Common myeloid progenitor, CD34-positive (primary cell): ENCODE measurements around the gene KIAA1586.
A peak's percentile ranks its signal among the peaks of the same experiment; 100 is the strongest.
"Not testable (repeated sequence)": the region's sequence is repeated elsewhere in the genome, so short reads cannot be mapped to it uniquely, and the experiment has no call there.

Source experiments
- CTCF ChIA-PET: fragments of 350-600 bp; sonication (Branson Sonifier 250); formaldehyde crosslinking; loops from one replicate; lab custom pipeline; 2021; ENCODE audit warnings: antibody characterized with exemption; lab: Charles Lee
- POLR2A ChIA-PET: fragments of 350-600 bp; sonication (Branson Sonifier 250); formaldehyde crosslinking; loops from one replicate; lab custom pipeline; 2021; ENCODE audit warnings: antibody characterized with exemption; lab: Charles Lee
- DNase-seq, 3 donors: peaks; one replicate each; pipeline versions ENCODE4 v3.0.0 to v3.0.0-alpha.2; 2013
- H3K27ac ChIP-seq, 2 experiments: 1 replicate in 1 of 2; 2 replicates in 1 of 2; pipeline ENCODE4 v1.7.0; 2013; ENCODE audit warnings: inconsistent platforms in 2 of 2, low read length in 2 of 2, mild to moderate bottlenecking in 2 of 2, low read depth in 1 of 2, moderate library complexity in 1 of 2; ENCODE audit not compliant: severe bottlenecking in 2 of 2, insufficient read depth in 1 of 2, poor library complexity in 1 of 2
- H3K27me3 ChIP-seq, 5 experiments: replicated peaks in 2 of 5; 1 replicate in 3 of 5; 2 replicates in 2 of 5; pipeline versions ENCODE4 v1.6.1 to v1.7.0; 2013; ENCODE audit warnings: low read length in 4 of 5, mild to moderate bottlenecking in 2 of 5, moderate library complexity in 2 of 5, inconsistent platforms in 1 of 5; ENCODE audit not compliant: insufficient read depth in 5 of 5, control insufficient read depth in 4 of 5
- H3K36me3 ChIP-seq, 4 experiments: 1 replicate in 2 of 4; 2 replicates in 2 of 4; pipeline versions ENCODE4 v1.6.1 to v1.7.0; 2013; ENCODE audit warnings: low read length in 3 of 4, control low read depth in 1 of 4, mild to moderate bottlenecking in 1 of 4; ENCODE audit not compliant: control insufficient read depth in 4 of 4, insufficient read depth in 4 of 4
- H3K4me1 ChIP-seq, 4 experiments: 1 replicate in 3 of 4; 2 replicates in 1 of 4; pipeline versions ENCODE4 v1.6.1 to v1.7.1; 2013; ENCODE audit warnings: low read length in 3 of 4, mild to moderate bottlenecking in 3 of 4, control low read depth in 1 of 4, inconsistent platforms in 1 of 4, moderate library complexity in 1 of 4; ENCODE audit not compliant: control insufficient read depth in 4 of 4, insufficient read depth in 4 of 4; ENCODE audit errors: control extremely low read depth in 1 of 4
- H3K4me3 ChIP-seq, 7 experiments: 1 replicate in 4 of 7; 2 replicates in 3 of 7; pipeline versions ENCODE4 v1.5.1 to v1.7.0; 2013; ENCODE audit warnings: mild to moderate bottlenecking in 7 of 7, low read length in 6 of 7, moderate library complexity in 6 of 7, inconsistent platforms in 2 of 7, low read depth in 2 of 7, control low read depth in 1 of 7; ENCODE audit not compliant: insufficient read depth in 4 of 7, control insufficient read depth in 1 of 7; ENCODE audit errors: extremely low read depth in 1 of 7
- H3K9me3 ChIP-seq, 5 experiments: 1 replicate in 4 of 5; 2 replicates in 1 of 5; pipeline versions ENCODE4 v1.6.1 to v1.7.1; 2013; ENCODE audit warnings: low read length in 4 of 5, mild to moderate bottlenecking in 2 of 5, inconsistent platforms in 1 of 5, low read depth in 1 of 5, moderate library complexity in 1 of 5; ENCODE audit not compliant: control insufficient read depth in 4 of 5, insufficient read depth in 2 of 5; ENCODE audit errors: control extremely low read depth in 1 of 5
- WGBS: methylation state at CpG from one replicate; pipeline ENCODE4 v1.1.5; 2013; ENCODE audit not compliant: insufficient coverage; 5-methylcytosine and 5-hydroxymethylcytosine counted together

KIAA1586 gene

GRCh38 chr6:57090458-57091067 is 44.1 kb downstream of the KIAA1586 start:
- WGBS = no CpG with 5 or more reads among the region's 27 CpGs
- CTCF ChIA-PET, H3K27me3 ChIP-seq, H3K9me3 ChIP-seq, POLR2A ChIA-PET, DNase-seq: not testable (repeated sequence)
- H3K4me3 ChIP-seq = peak overlapping the region in 1 of 7 experiments; percentile 75
- peak overlapping the region in 1 of 2 experiments; percentile 82 for H3K27ac ChIP-seq
- H3K36me3 ChIP-seq = peaks cover 2 to 19% (median 7%) of the 10 kb centered on the region in 4 experiments
- H3K4me1 ChIP-seq = peaks cover 9 to 27% (median 21%) of the 10 kb centered on the region in 4 experiments

DNA sequence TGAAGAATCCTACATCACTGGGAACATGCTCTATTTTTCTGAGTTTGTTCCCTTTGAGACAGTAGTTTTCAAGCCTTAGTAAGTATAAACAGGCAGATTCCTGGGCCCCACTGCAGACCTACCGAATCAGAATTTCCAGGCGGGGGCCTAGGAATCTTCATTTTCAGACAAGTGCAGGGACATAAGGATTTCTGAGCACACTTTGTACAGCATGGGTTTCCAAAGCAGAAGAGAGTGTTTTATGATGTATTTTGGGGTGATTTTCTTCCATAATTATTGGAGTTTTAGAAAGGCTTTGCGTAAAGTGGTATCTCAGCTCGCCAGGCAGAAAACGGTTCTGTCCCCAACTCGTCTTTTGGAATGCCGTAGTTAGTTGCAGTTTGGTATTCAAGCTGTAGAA is 44.9 kb downstream of the KIAA1586 start:
- WGBS = 100% methylated on average over 5 of the region's 7 CpGs
- CTCF ChIA-PET, POLR2A ChIA-PET, H3K27me3 ChIP-seq, H3K9me3 ChIP-seq, DNase-seq: not testable (repeated sequence)
- Histone ChIP-seq H3K4me1 (peaks cover 9 to 27% (median 21%) of the 10 kb centered on the region in 4 experiments), H3K27ac (peak overlapping the region; percentile 15 to 74), H3K4me3 (peak overlapping the region in 4 of 7 experiments; percentile 4 to 47 (median 42)), H3K36me3 (peaks cover 2 to 22% (median 8%) of the 10 kb centered on the region in 4 experiments)

- H3K9me3 ChIP-seq = no peaks in the 10 kb centered on the region
- H3K27ac ChIP-seq = no peak overlapping the region
- DNase-seq = no peak
- H3K4me1 ChIP-seq = peaks cover 6 to 21% (median 12%) of the 10 kb centered on the region in 4 experiments
- no CpG with 5 or more reads among the region's 1 CpG for WGBS
- ChIA-PET POLR2A (no interaction called here), CTCF (interaction anchor here (0.8 to 1.1 kb wide), 2 partner anchors 15 to 193 kb away, joined by 4 read pairs; no protein-coding TSS in a partner anchor)
- H3K36me3 ChIP-seq = peaks cover 11 to 47% (median 19%) of the 10 kb centered on the region in 4 experiments
- no peak overlapping the region for H3K4me3 ChIP-seq
- no peaks in the 10 kb centered on the region for H3K27me3 ChIP-seq
These were observed 48.2 kb downstream of the KIAA1586 start for GRCh38 chr6:57094689-57095088.

DNA sequence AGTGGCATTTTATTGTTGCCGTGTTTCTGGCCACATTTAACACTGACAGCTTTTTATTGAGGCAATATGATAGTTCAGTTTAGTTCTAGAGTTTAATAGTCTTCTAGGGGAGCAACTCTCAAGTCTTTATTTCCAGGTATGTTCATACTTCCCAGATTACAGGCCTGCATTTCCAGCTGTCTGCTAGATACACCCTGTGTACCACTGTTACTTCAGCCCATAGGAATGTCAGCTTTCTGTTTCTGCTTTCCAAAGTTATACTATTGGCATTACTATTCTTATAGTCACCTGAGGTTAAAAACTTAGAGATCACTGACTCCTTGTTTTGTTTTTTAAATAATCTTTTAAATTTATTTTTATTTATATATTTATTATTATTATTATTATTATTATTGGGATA is 51.1 kb downstream of the KIAA1586 start:
- H3K27ac ChIP-seq = no peak overlapping the region
- peaks cover 0 to 8% (median 3%) of the 10 kb centered on the region in 4 experiments for H3K4me1 ChIP-seq
- H3K4me3 ChIP-seq = no peak overlapping the region
- CTCF ChIA-PET = interaction anchor here (0.6 to 1.1 kb wide), 2 partner anchors 67 to 193 kb away, joined by 3 read pairs; no protein-coding TSS in a partner anchor
- H3K9me3 ChIP-seq = peaks cover 0 to 2% (median 0%) of the 10 kb centered on the region in 5 experiments
- POLR2A ChIA-PET = no interaction called here
- no peak for DNase-seq
- WGBS = no CpG with 5 or more reads among the region's 1 CpG
- peaks cover 30 to 72% (median 40%) of the 10 kb centered on the region in 4 experiments for H3K36me3 ChIP-seq
- H3K27me3 ChIP-seq = no peaks in the 10 kb centered on the region

DNA sequence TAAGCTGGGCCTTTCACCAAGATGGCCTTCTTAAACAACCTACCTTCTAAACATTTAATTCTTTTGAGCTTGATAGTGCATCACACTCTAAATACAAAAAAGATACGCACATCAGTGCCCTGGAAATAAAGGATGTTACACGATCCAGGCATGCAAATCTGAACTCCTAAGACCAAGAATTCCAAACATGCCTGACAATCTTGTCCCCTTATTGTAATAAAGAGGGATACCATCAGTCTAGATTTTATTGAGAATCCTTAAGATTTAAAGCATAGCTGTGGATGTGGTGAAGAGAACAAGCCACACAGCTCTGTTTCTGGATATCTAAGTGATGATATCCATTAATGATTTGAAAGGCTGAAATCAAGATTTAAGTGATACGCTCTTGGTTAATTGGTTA is 56.5 kb downstream of the KIAA1586 start:
- Histone ChIP-seq H3K27ac (no peak overlapping the region), H3K36me3 (peaks cover 24 to 56% (median 38%) of the 10 kb centered on the region in 4 experiments), H3K9me3 (peaks cover 0 to 2% (median 0%) of the 10 kb centered on the region in 5 experiments), H3K4me1 (peaks cover 0 to 19% (median 11%) of the 10 kb centered on the region in 4 experiments), H3K4me3 (no peak overlapping the region), H3K27me3 (no peaks in the 10 kb centered on the region)
- CTCF ChIA-PET = interaction anchor here (0.7 to 1.6 kb wide), 4 partner anchors 10 to 75 kb away, joined by 3 to 5 read pairs (median 4); no protein-coding TSS in a partner anchor
- no peak for DNase-seq
- POLR2A ChIA-PET = no interaction called here
- WGBS = 100% methylated on average over 2 of the region's 3 CpGs

DNA sequence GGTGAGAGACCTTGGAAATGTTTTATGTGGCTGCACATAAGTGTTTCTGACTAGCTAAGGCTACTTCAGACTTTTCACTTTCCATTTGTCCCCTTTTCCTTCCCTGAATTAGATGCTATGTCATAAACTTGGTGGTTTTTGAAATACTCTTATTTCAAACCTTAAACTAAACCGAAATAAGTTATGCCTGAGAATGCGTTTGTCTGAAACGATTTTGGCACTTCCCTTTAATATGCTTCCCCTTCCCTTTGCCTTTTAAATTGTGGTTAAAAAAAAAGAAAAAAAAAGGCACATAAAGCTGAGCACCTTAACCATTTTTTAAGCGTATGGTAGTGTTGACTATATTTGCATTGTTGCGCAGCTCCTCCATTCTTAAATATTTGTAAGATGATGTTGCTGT is 57.8 kb downstream of the KIAA1586 start:
- WGBS = 0% methylated on average over 1 of the region's 5 CpGs
- peaks cover 24 to 47% (median 36%) of the 10 kb centered on the region in 4 experiments for H3K36me3 ChIP-seq
- H3K9me3 ChIP-seq = peaks cover 0 to 2% (median 0%) of the 10 kb centered on the region in 5 experiments
- peak overlapping the region in 2 of 7 experiments; percentile 33 to 60 for H3K4me3 ChIP-seq
- CTCF ChIA-PET = no interaction called here
- peak; percentile 14 to 66 (median 56) for DNase-seq
- no peaks in the 10 kb centered on the region for H3K27me3 ChIP-seq
- peak overlapping the region in 1 of 2 experiments; percentile 28 for H3K27ac ChIP-seq
- H3K4me1 ChIP-seq = peaks cover 0 to 19% (median 11%) of the 10 kb centered on the region in 4 experiments
- POLR2A ChIA-PET = no interaction called here
